HEK293 (cell line): ENCODE data around the gene HERC4.

Experiments
- HOXA7 ChIP-seq: sonication (generic); formaldehyde crosslinking; IDR thresholded peaks from 2 replicates; pipeline ENCODE4 v1.8.1; 2022; ENCODE audit warnings: missing genetic modification reagents, borderline replicate concordance
- HOXC10 ChIP-seq: sonication (generic); formaldehyde crosslinking; IDR thresholded peaks from 2 replicates; pipeline ENCODE4 v1.8.1; 2023; ENCODE audit warnings: mild to moderate bottlenecking, missing genetic modification reagents
- HOXD13 ChIP-seq: sonication (generic); formaldehyde crosslinking; IDR thresholded peaks from 2 replicates; pipeline ENCODE4 v1.8.0; 2022; ENCODE audit warnings: missing genetic modification reagents, borderline replicate concordance
- OSR2 ChIP-seq: fragments of 450-650 bp; formaldehyde crosslinking; IDR thresholded peaks from 2 replicates; pipeline ENCODE4 v1.5.1; 2016; ENCODE audit warnings: missing biosample characterization, missing genetic modification characterization
- PATZ1 ChIP-seq: fragments of 450-650 bp; formaldehyde crosslinking; IDR thresholded peaks from 2 replicates; pipeline ENCODE4 v1.5.1; 2016; ENCODE audit warnings: missing biosample characterization, missing genetic modification characterization
- PBX3 ChIP-seq: sonication (generic); formaldehyde crosslinking; IDR thresholded peaks from 2 replicates; pipeline ENCODE4 v1.8.1; 2022; ENCODE audit warnings: mild to moderate bottlenecking, moderate library complexity, missing genetic modification reagents
- PRDM1 ChIP-seq: fragments of 450-650 bp; formaldehyde crosslinking; IDR thresholded peaks from 2 replicates; pipeline ENCODE4; 2016; ENCODE audit warnings: missing biosample characterization, missing genetic modification characterization
- PRDM2 ChIP-seq: fragments of 450-650 bp; formaldehyde crosslinking; IDR thresholded peaks from 2 replicates; pipeline ENCODE4 v1.5.1; 2016; ENCODE audit warnings: missing biosample characterization, missing genetic modification characterization, borderline replicate concordance
- REPIN1 ChIP-seq: fragments of 450-650 bp; formaldehyde crosslinking; IDR thresholded peaks from 2 replicates; pipeline ENCODE4 v1.5.1; 2017; ENCODE audit warnings: missing biosample characterization, missing genetic modification characterization, low read depth
- SALL2 ChIP-seq: fragments of 450-650 bp; formaldehyde crosslinking; IDR thresholded peaks from 2 replicates; pipeline ENCODE4 v1.5.0; 2017; ENCODE audit warnings: missing biosample characterization, mild to moderate bottlenecking, missing genetic modification characterization, borderline replicate concordance
- SP7 ChIP-seq: fragments of 450-650 bp; formaldehyde crosslinking; IDR thresholded peaks from 2 replicates; pipeline ENCODE4 v1.5.1; 2016; ENCODE audit warnings: missing biosample characterization, missing genetic modification characterization
- ZBTB1 ChIP-seq: fragments of 450-650 bp; formaldehyde crosslinking; IDR thresholded peaks from 2 replicates; pipeline ENCODE4 v1.5.1; 2016; ENCODE audit warnings: missing biosample characterization, missing genetic modification characterization
- ZBTB48 ChIP-seq: fragments of 450-650 bp; formaldehyde crosslinking; IDR thresholded peaks from 2 replicates; pipeline ENCODE4 v1.5.1; 2016; ENCODE audit warnings: missing biosample characterization, missing genetic modification characterization
- ZBTB8A ChIP-seq: fragments of 450-650 bp; formaldehyde crosslinking; IDR thresholded peaks from 2 replicates; pipeline ENCODE4 v1.5.1; 2016; ENCODE audit warnings: missing biosample characterization, missing genetic modification characterization
- ZFP69B ChIP-seq: fragments of 450-650 bp; formaldehyde crosslinking; IDR thresholded peaks from 2 replicates; pipeline ENCODE4 v1.5.1; 2016; ENCODE audit warnings: missing biosample characterization, missing genetic modification characterization
- ZIC2 ChIP-seq: fragments of 450-650 bp; formaldehyde crosslinking; IDR thresholded peaks from 2 replicates; pipeline ENCODE4 v1.5.1; 2016; ENCODE audit warnings: missing biosample characterization, missing genetic modification characterization
- ZNF112 ChIP-seq: fragments of 450-650 bp; formaldehyde crosslinking; IDR thresholded peaks from 2 replicates; pipeline ENCODE4 v1.5.0; 2017; ENCODE audit warnings: missing biosample characterization, missing genetic modification characterization
- ZNF169 ChIP-seq: fragments of 450-650 bp; formaldehyde crosslinking; IDR thresholded peaks from 2 replicates; pipeline ENCODE4 v1.5.1; 2016; ENCODE audit warnings: missing biosample characterization, missing genetic modification characterization
- ZNF239 ChIP-seq: fragments of 450-650 bp; formaldehyde crosslinking; IDR thresholded peaks from 2 replicates; pipeline ENCODE4 v1.5.1; 2016; ENCODE audit warnings: missing biosample characterization, missing genetic modification characterization
- ZNF248 ChIP-seq: fragments of 450-650 bp; formaldehyde crosslinking; IDR thresholded peaks from 2 replicates; pipeline ENCODE4 v1.5.1; 2017; ENCODE audit warnings: missing biosample characterization, missing genetic modification characterization
- ZNF280C ChIP-seq: fragments of 450-650 bp; formaldehyde crosslinking; IDR thresholded peaks from 2 replicates; pipeline ENCODE4 v1.5.1; 2016; ENCODE audit warnings: missing biosample characterization, missing genetic modification characterization
- ZNF292 ChIP-seq: fragments of 450-650 bp; formaldehyde crosslinking; IDR thresholded peaks from 2 replicates; pipeline ENCODE4 v1.5.1; 2016; ENCODE audit warnings: low read depth, missing biosample characterization, missing genetic modification characterization, borderline replicate concordance
- ZNF324 ChIP-seq: fragments of 450-650 bp; formaldehyde crosslinking; IDR thresholded peaks from 2 replicates; pipeline ENCODE4 v1.5.1; 2016; ENCODE audit warnings: missing biosample characterization, missing genetic modification characterization
- ZNF366 ChIP-seq: fragments of 450-650 bp; formaldehyde crosslinking; conservative IDR thresholded peaks from 2 replicates; pipeline ENCODE4 v1.5.1; 2016; ENCODE audit warnings: missing biosample characterization, missing genetic modification characterization
- ZNF501 ChIP-seq: fragments of 450-650 bp; formaldehyde crosslinking; IDR thresholded peaks from 2 replicates; pipeline ENCODE4 v1.5.1; 2016; ENCODE audit warnings: missing biosample characterization, missing genetic modification characterization
- ZNF510 ChIP-seq: fragments of 450-650 bp; formaldehyde crosslinking; IDR thresholded peaks from 2 replicates; pipeline ENCODE4 v1.5.1; 2018; ENCODE audit warnings: mild to moderate bottlenecking, missing genetic modification characterization, missing biosample characterization; ENCODE audit not compliant: insufficient replicate concordance
- ZNF521 ChIP-seq: fragments of 450-650 bp; formaldehyde crosslinking; IDR thresholded peaks from 2 replicates; pipeline ENCODE4 v1.5.1; 2017; ENCODE audit warnings: missing biosample characterization, mild to moderate bottlenecking, missing genetic modification characterization
- ZNF544 ChIP-seq: fragments of 450-650 bp; formaldehyde crosslinking; IDR thresholded peaks from 2 replicates; pipeline ENCODE4 v1.5.0; 2017; ENCODE audit warnings: missing biosample characterization, missing genetic modification characterization
- ZNF600 ChIP-seq: fragments of 450-650 bp; formaldehyde crosslinking; IDR thresholded peaks from 2 replicates; pipeline ENCODE4 v1.5.1; 2016; ENCODE audit warnings: missing biosample characterization, missing genetic modification characterization
- ZNF626 ChIP-seq: fragments of 450-650 bp; sonication (Bioruptor Pico); formaldehyde crosslinking; IDR thresholded peaks from 2 replicates; pipeline ENCODE4 v1.5.1; 2018; ENCODE audit warnings: missing biosample characterization, missing genetic modification characterization, inconsistent platforms
- ZNF701 ChIP-seq: fragments of 450-650 bp; formaldehyde crosslinking; IDR thresholded peaks from 2 replicates; pipeline ENCODE4 v1.5.1; 2016; ENCODE audit warnings: missing biosample characterization, missing genetic modification characterization
- ZNF777 ChIP-seq: fragments of 450-650 bp; formaldehyde crosslinking; IDR thresholded peaks from 2 replicates; pipeline ENCODE4 v1.5.1; 2017; ENCODE audit warnings: missing biosample characterization, missing genetic modification characterization, borderline replicate concordance
- ZNF791 ChIP-seq: fragments of 450-650 bp; formaldehyde crosslinking; IDR thresholded peaks from 2 replicates; pipeline ENCODE4 v1.5.1; 2016; ENCODE audit warnings: missing biosample characterization, missing genetic modification characterization

HERC4 gene

GRCh38 chr10:68105820-68106219, 30.7 kb upstream of the HERC4 start (continued):
- TF ChIP-seq PRDM2 (tag by site-specific recombination): no peak
- no peak for TF ChIP-seq ZNF239 (tag by site-specific recombination)
- no peak for TF ChIP-seq ZNF521 (tag by site-specific recombination)
- no peak for TF ChIP-seq ZNF280C (tag by site-specific recombination)
- TF ChIP-seq ZNF169 (tag by site-specific recombination): no peak
- TF ChIP-seq HOXC10: no peak
- TF ChIP-seq ZNF510 (tag by site-specific recombination): no peak
- TF ChIP-seq ZNF292 (tag by site-specific recombination): no peak
- TF ChIP-seq ZBTB48 (tag by site-specific recombination): no peak; the same call in 1 of the 2 replicates
- no peak for TF ChIP-seq PBX3 (CRISPR knock-in tag)
- peak; percentile 65 for TF ChIP-seq PATZ1 (tag by site-specific recombination)
- TF ChIP-seq HOXA7: no peak
- TF ChIP-seq PRDM1 (tag by site-specific recombination): 0 out of 2 replicates have a peak, but pooled peaks have one; percentile 17
- no peak for TF ChIP-seq ZNF112 (tag by site-specific recombination)
- TF ChIP-seq ZNF544 (tag by site-specific recombination): no peak
- TF ChIP-seq ZNF366 (tag by site-specific recombination): peak; percentile 35
- TF ChIP-seq ZIC2 (tag by site-specific recombination): no peak
- no peak for TF ChIP-seq ZNF626 (tag by site-specific recombination)
- TF ChIP-seq REPIN1: no peak
- no peak for TF ChIP-seq SALL2 (tag by site-specific recombination)
- TF ChIP-seq OSR2 (tag by site-specific recombination): no peak
- no peak for TF ChIP-seq ZNF501 (tag by site-specific recombination)
- TF ChIP-seq HOXD13: no peak
- TF ChIP-seq SP7: peak; percentile 79; the same call in 1 of the 2 replicates
- no peak for TF ChIP-seq ZFP69B (tag by site-specific recombination)
- TF ChIP-seq ZNF777 (tag by site-specific recombination): no peak
- TF ChIP-seq ZBTB8A (tag by site-specific recombination): no peak
- peak; percentile 94 for TF ChIP-seq ZNF600
- no peak for TF ChIP-seq ZNF701 (tag by site-specific recombination)
- no peak for TF ChIP-seq ZNF324
- TF ChIP-seq ZNF248: no peak
- no peak for TF ChIP-seq ZNF791 (tag by site-specific recombination)
- no peak for TF ChIP-seq ZBTB1 (tag by site-specific recombination)
